Ishikawa (cell line): ENCODE results near the gene C6.

Experiments used
- CEBPB ChIP-seq: IDR thresholded peaks from 2 replicates; pipeline ENCODE4 v1.6.1; 2012
- CREB1 ChIP-seq: IDR thresholded peaks from 2 replicates; pipeline ENCODE4 v1.6.1; 2012; ENCODE audit warnings: low read depth
- EGR1 ChIP-seq: IDR thresholded peaks from 2 replicates; pipeline ENCODE4 v1.6.1; 2012
- EP300 ChIP-seq: IDR thresholded peaks from 2 replicates; pipeline ENCODE4 v1.6.1; 2012; ENCODE audit warnings: borderline replicate concordance
- FOXM1 ChIP-seq: IDR thresholded peaks from 2 replicates; pipeline ENCODE4 v1.6.1; 2012; ENCODE audit warnings: low read depth, borderline replicate concordance
- MAX ChIP-seq: IDR thresholded peaks from 2 replicates; pipeline ENCODE4 v1.6.1; 2012
- NFIC ChIP-seq: IDR thresholded peaks from 2 replicates; pipeline ENCODE4 v1.6.1; 2012
- RAD21 ChIP-seq: IDR thresholded peaks from 2 replicates; pipeline ENCODE4 v1.6.1; 2012; ENCODE audit warnings: low read depth
- REST ChIP-seq: IDR thresholded peaks from 2 replicates; pipeline ENCODE4 v1.6.1; 2012; ENCODE audit warnings: low read depth, mild to moderate bottlenecking
- TAF1 ChIP-seq: IDR thresholded peaks from 2 replicates; pipeline ENCODE4 v1.6.1; 2012; ENCODE audit warnings: low read depth, mild to moderate bottlenecking
- TCF12 ChIP-seq: IDR thresholded peaks from 2 replicates; pipeline ENCODE4 v1.6.1; 2012; ENCODE audit warnings: low read depth
- TEAD4 ChIP-seq: IDR thresholded peaks from 2 replicates; pipeline ENCODE4 v1.6.1; 2012
- USF1 ChIP-seq: IDR thresholded peaks from 2 replicates; pipeline ENCODE4 v1.6.1; 2012
- YY1 ChIP-seq: IDR thresholded peaks from 2 replicates; pipeline ENCODE4 v1.6.1; 2012; ENCODE audit warnings: low read depth
- ZBTB7A ChIP-seq: IDR thresholded peaks from 2 replicates; pipeline ENCODE4 v1.6.1; 2012; ENCODE audit warnings: low read depth

C6 gene

GRCh38 chr5:41201082-41201772, 12.1 kb downstream of the C6 start:
- TF ChIP-seq NFIC, result no peak
- no peak for TF ChIP-seq CEBPB
- no peak for TF ChIP-seq EP300
- TF ChIP-seq TCF12, result no peak
- no peak for TF ChIP-seq TAF1
- TF ChIP-seq USF1, result no peak
- TF ChIP-seq YY1, result no peak
- TF ChIP-seq CREB1, result no peak
- no peak for TF ChIP-seq ZBTB7A
- no peak for TF ChIP-seq TEAD4
- TF ChIP-seq MAX, result no peak
- TF ChIP-seq FOXM1, result no peak
- no peak for TF ChIP-seq EGR1
- TF ChIP-seq REST, result no peak
- no peak for TF ChIP-seq RAD21

GRCh38 chr5:41200506-41200905, 12.8 kb downstream of the C6 start:
- TF ChIP-seq TAF1, result no peak
- TF ChIP-seq TEAD4, result no peak
- TF ChIP-seq ZBTB7A, result no peak
- TF ChIP-seq FOXM1, result no peak
- TF ChIP-seq CREB1, result no peak
- TF ChIP-seq RAD21, result no peak
- no peak for TF ChIP-seq YY1
- TF ChIP-seq TCF12, result no peak
- TF ChIP-seq EP300, result no peak
- no peak for TF ChIP-seq REST
- TF ChIP-seq EGR1, result no peak
- no peak for TF ChIP-seq MAX
- TF ChIP-seq NFIC, result no peak
- TF ChIP-seq CEBPB, result no peak
- no peak for TF ChIP-seq USF1

GRCh38 chr5:41199660-41200059, 13.7 kb downstream of the C6 start:
- TF ChIP-seq CREB1 (no peak), RAD21 (no peak), YY1 (no peak), USF1 (no peak), MAX (no peak), TAF1 (no peak), REST (no peak), FOXM1 (no peak), NFIC (no peak), TCF12 (no peak)

GRCh38 chr5:41196197-41196596, 17.1 kb downstream of the C6 start:
- TF ChIP-seq EGR1 (no peak), CEBPB (no peak), TAF1 (no peak), NFIC (no peak), ZBTB7A (no peak), USF1 (no peak), MAX (no peak)
